Cardiac fibroblast (primary cell): Measurements from ENCODE around the gene FUZ.

ENCODE experiments used
- DNase-seq, 2 donors: peaks; one replicate each; pipeline versions ENCODE4 v3.0.0 to v3.0.0-alpha.2; 2010; ENCODE audit warnings: low read depth in 2 of 2
- H3K4me3 ChIP-seq, 2 donors: replicated peaks in 1 of 2; 1 replicate in 1 of 2; 2 replicates in 1 of 2; pipeline ENCODE4 v1.5.1; 2011; ENCODE audit warnings: low read depth in 2 of 2, low read length in 2 of 2, mild to moderate bottlenecking in 2 of 2, moderate library complexity in 1 of 2
- CTCF ChIP-seq: IDR thresholded peaks from one replicate; pipeline ENCODE4 v1.5.1; 2011; ENCODE audit warnings: low read depth, mild to moderate bottlenecking, low read length, inconsistent platforms

The FUZ gene

GRCh38 chr19:49844138-49845095 is 31.3 kb upstream of the FUZ start:
- DNase-seq = no peak
- no peak for TF ChIP-seq CTCF
- H3K4me3 ChIP-seq = no peak overlapping the region

- H3K4me3 ChIP-seq = no peak overlapping the region
- TF ChIP-seq CTCF = no peak
- DNase-seq = no peak
Measured at GRCh38 chr19:49843265-49843664, 30.2 kb upstream of the FUZ start.

GRCh38 chr19:49840736-49841249 is 27.7 kb upstream of the FUZ start:
- H3K4me3 ChIP-seq = no peak overlapping the region
- no peak for TF ChIP-seq CTCF
- DNase-seq = no peak

GRCh38 chr19:49840321-49840720 is 27.2 kb upstream of the FUZ start:
- no peak for TF ChIP-seq CTCF
- H3K4me3 ChIP-seq = no peak overlapping the region
- DNase-seq = no peak

GRCh38 chr19:49839713-49840112 is 26.6 kb upstream of the FUZ start:
- TF ChIP-seq CTCF = no peak

DNA sequence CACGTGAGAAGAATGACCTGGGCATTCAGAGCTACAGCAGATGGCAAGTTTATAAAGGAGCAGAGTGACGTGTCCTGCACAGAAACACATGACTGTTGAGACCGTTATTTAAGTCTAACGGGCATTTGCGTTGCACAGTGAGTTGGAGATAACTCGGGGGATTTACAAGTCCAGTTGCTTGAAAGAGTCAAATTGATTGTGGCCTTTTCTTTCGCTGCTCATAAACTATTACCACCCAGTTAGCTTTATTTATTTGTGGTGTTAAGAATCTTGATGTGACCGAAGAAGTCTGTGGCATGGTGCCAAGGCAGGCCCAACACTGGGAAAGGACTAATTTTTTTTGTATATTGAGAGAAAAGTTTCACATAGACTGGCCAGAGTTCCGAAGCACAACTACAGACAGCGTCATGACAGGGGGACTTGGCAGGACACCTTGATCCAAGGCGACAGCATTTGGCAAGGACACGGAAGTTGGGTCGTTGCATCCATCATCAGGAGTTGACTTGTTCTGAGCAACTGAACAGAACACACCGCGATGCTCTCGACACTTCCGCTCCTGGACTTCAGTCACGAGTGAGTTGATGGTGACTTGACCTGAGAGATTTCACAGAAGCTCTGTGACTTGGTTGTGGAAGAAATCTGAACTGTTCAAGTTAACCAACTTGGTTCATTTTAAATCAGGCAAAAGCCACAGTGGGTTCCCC is 25.9 kb upstream of the FUZ start:
- no peak overlapping the region for H3K4me3 ChIP-seq
- no peak for DNase-seq
- no peak for TF ChIP-seq CTCF

More at GRCh38 chr19:49839713-49840112, 26.6 kb upstream of the FUZ start:
- no peak overlapping the region for H3K4me3 ChIP-seq
- no peak for DNase-seq
